ENCODE data around the gene FRMD4A.

FRMD4A gene

GRCh38 chr10:13917791-13918190 is 412.9 kb downstream of the FRMD4A start:
- TF ChIP-seq SPI1 (IDR thresholded peaks at IDR 0.05; ENCODE audit: borderline replicate concordance, low read depth) (no peak), CTCF (IDR thresholded peaks at IDR 0.05; ENCODE audit: insufficient read depth, low read length) (no peak), POLR2AphosphoS5 (IDR thresholded peaks at IDR 0.05; ENCODE audit: low read depth) (no peak), GABPA (IDR thresholded peaks at IDR 0.05; ENCODE audit: low read depth) (no peak), REST (IDR thresholded peaks at IDR 0.05; ENCODE audit: insufficient replicate concordance, low read depth) (no peak)
- DNase-seq (ENCODE audit: low read depth in 1 of 2, low spot score in 1 of 2): no peak

GRCh38 chr10:13916384-13916947 is 414.3 kb downstream of the FRMD4A start:
- Histone ChIP-seq H3K4me3 (replicated peaks; ENCODE audit: insufficient read depth, low read length) (no peak overlapping the region), H3K27me3 (ENCODE audit: insufficient read depth, poor library complexity, severe bottlenecking) (no peaks in the 10 kb centered on the region), H3K27ac (replicated peaks) (no peak overlapping the region)
- no peak for TF ChIP-seq GABPA (IDR thresholded peaks at IDR 0.05; ENCODE audit: low read depth)
- no peak for TF ChIP-seq REST (IDR thresholded peaks at IDR 0.05; ENCODE audit: insufficient replicate concordance, low read depth)
- no peak for TF ChIP-seq POLR2AphosphoS5 (IDR thresholded peaks at IDR 0.05; ENCODE audit: low read depth)
- TF ChIP-seq CTCF (IDR thresholded peaks at IDR 0.05; ENCODE audit: insufficient read depth, low read length): no peak
- no peak for TF ChIP-seq SPI1 (IDR thresholded peaks at IDR 0.05; ENCODE audit: borderline replicate concordance, low read depth)
- no peak for DNase-seq (ENCODE audit: low read depth in 1 of 2, low spot score in 1 of 2)

More at GRCh38 chr10:13917791-13918190, 412.9 kb downstream of the FRMD4A start:
- Histone ChIP-seq H3K4me3 (replicated peaks; ENCODE audit: insufficient read depth, low read length) (no peak overlapping the region), H3K27ac (replicated peaks) (no peak overlapping the region), H3K27me3 (ENCODE audit: insufficient read depth, poor library complexity, severe bottlenecking) (no peaks in the 10 kb centered on the region)

GRCh38 chr10:13915710-13916109 is 415.0 kb downstream of the FRMD4A start:
- Histone ChIP-seq H3K27ac (replicated peaks) (no peak overlapping the region), H3K4me3 (replicated peaks; ENCODE audit: insufficient read depth, low read length) (no peak overlapping the region), H3K27me3 (ENCODE audit: insufficient read depth, poor library complexity, severe bottlenecking) (no peaks in the 10 kb centered on the region)
- TF ChIP-seq SPI1 (IDR thresholded peaks at IDR 0.05; ENCODE audit: borderline replicate concordance, low read depth) (no peak), REST (IDR thresholded peaks at IDR 0.05; ENCODE audit: insufficient replicate concordance, low read depth) (no peak), GABPA (IDR thresholded peaks at IDR 0.05; ENCODE audit: low read depth) (no peak), POLR2AphosphoS5 (IDR thresholded peaks at IDR 0.05; ENCODE audit: low read depth) (no peak), CTCF (IDR thresholded peaks at IDR 0.05; ENCODE audit: insufficient read depth, low read length) (no peak)
- DNase-seq (ENCODE audit: low read depth in 1 of 2, low spot score in 1 of 2): no peak

Measured in HL-60 (cell line).